HG03432 (cell line): ENCODE results near the gene ACSL6.

ENCODE experiments used
- ATAC-seq: cut with Tn5 transposase; IDR thresholded peaks from one replicate; pipeline ENCODE4 v1.9.1; 2021; ENCODE audit warnings: mild to moderate bottlenecking, moderate library complexity; ENCODE audit not compliant: unreplicated experiment

Gene ACSL6

DNA sequence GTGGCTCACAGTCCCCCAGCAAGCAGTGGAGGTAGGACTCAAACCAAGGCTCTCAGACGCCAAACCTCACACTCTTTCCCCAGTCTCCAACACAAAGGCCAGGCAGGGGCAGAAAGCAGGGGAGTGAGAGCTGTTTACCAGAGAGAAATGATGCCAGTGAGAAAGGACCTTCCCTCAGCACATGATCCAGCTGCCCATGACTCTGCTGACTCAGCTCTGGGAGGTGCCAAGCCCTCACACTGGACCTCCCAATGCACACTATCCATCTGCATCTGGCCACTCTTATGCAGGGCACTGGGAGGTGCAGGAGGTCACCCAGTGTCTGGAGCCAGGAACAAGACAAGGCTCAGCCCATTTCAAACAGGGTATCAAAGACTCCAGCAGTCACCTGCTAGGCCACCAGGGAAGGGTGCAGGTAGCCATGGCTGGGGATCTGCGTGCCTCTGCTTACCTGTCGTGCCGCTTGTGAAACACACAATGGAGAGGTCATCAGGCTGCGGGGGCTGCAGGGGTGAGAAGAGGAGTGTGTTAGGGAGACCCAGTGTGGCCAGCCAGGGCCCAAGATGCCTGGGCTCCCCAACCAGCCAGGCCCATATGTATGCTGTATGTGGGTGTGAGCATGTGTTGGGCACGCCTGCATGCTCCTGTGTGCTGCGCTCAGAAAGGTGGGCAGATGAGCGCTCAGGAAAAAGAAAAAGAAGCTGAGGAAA lies 26.3 kb downstream of the ACSL6 start:
- no peak for ATAC-seq

- ATAC-seq, result no peak
Measured at GRCh38 chr5:131983244-131983771, 28.1 kb downstream of the ACSL6 start.

- no peak for ATAC-seq
Measured at GRCh38 chr5:131981516-131981915, 29.9 kb downstream of the ACSL6 start.

- ATAC-seq, result no peak
Measured at GRCh38 chr5:131980696-131981095, 30.8 kb downstream of the ACSL6 start.

- ATAC-seq, result no peak
Measured at GRCh38 chr5:131979816-131980215, 31.6 kb downstream of the ACSL6 start.

DNA sequence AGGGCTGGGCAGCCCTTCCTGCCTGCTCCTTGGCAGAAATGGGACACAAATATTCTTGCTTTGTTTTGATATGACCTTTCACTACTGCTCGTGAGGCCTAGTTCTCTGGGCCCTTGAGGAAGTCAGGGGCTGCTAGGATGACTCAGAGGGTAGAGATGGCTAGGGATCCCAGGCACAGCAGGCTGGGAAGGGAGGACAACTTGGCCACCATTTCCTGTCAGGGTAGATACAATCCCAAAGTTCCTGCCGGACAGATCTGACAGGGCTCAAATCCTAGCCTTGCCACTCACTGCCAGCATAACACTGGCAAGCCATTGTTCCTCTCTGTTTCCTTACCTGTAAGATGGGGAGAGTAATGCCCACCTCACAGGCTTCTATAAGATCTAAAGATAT lies 34.2 kb downstream of the ACSL6 start:
- no peak for ATAC-seq

- ATAC-seq, result peak; percentile 33
Measured at GRCh38 chr5:131976414-131977211, 34.8 kb downstream of the ACSL6 start.

DNA sequence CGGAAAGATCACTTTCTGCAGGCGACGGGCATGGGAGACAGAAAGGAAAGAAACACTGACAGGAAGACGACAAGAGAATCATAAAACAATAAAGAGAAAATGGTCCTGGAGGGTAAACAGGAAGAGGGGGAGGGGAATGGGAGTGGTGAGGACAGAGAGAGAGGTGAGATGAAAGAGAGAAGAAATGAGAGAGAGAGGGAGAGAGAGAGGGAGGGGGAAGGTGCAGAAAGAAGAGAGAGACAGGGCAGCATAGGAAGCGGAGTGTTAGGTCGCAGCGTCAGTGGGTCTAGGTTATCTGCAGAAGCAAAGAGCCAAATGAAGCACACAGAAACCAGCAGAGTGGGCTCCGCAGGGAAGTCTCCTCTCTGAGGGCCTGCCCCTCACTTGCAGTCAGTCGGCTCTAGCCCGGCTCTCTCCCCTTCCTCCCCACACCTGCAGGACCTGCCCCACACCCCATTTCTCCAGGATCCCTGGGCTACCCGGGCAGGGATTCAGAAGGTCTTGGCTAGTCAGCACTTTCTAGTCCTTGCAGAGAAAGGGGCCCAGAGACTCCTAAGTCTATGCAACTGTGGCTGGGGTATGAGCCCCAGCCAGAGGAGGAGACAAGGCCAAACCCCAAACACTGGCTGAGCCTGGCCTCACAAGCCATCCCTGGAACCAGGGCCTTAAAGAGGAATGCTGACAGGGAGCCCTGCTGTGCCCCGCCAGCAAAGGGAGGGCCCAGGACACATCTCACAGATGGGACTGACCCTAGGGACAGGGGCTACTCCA lies 36.3 kb downstream of the ACSL6 start:
- ATAC-seq, result no peak

- ATAC-seq, result no peak
Measured at GRCh38 chr5:131974622-131974955, 36.9 kb downstream of the ACSL6 start.

GRCh38 chr5:131974016-131974415 lies 37.4 kb downstream of the ACSL6 start:
- no peak for ATAC-seq

DNA sequence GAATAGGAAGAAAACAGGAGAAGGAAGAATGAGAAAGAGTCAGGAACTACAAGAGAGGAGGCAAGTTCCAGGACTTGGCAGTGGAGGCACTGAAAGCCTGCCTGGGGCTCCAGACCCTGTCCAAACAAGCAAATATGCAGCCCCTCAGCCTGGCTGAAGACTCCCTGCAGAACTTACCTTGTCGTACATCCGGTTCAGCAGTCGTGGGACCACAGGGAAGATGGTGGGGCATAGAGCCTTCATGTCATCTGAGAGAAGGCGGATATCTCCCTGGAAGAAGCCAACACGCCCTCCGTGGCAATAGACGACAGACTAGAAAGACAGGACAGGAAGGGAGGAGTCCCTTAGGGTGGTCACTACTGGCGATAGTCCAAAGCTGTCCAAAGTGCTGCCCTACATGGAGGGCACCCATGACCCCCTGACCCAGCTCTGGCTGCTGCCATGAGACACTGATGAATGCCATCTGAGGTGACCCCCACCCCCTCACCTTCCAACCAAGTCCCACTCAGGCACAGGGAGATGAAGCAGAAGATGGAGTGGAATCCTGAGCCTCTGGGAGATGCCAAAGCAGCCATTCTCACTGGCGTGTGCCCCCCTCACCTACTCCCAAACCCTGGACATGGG lies 38.3 kb downstream of the ACSL6 start:
- ATAC-seq, result no peak

- no peak for ATAC-seq
Measured at GRCh38 chr5:131968396-131968954, 43.0 kb downstream of the ACSL6 start.

DNA sequence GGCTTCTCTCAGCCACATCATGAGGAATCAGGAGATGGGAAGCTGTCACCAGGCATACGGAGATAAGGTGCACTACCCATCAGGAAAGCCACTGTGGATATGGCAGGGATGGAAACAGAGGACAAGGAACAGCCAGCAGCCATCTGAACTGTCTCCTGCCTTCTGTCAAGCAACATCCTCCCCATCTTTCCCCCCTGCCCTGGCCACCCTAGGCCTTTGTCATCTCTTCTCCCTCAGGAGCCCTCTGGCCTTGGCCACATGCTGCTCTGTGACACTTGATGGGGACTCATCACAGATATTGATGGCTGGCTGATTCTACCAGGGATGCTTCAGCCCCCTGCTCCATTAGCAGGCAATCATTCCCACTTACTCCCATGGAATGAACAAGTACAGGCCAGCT lies 44.9 kb downstream of the ACSL6 start:
- ATAC-seq, result no peak

GRCh38 chr5:131965826-131966415 lies 45.5 kb downstream of the ACSL6 start:
- no peak for ATAC-seq

GRCh38 chr5:131959906-131960305 lies 51.6 kb downstream of the ACSL6 start:
- ATAC-seq, result no peak

- no peak for ATAC-seq
Measured at GRCh38 chr5:131959136-131959535, 52.3 kb downstream of the ACSL6 start.

DNA sequence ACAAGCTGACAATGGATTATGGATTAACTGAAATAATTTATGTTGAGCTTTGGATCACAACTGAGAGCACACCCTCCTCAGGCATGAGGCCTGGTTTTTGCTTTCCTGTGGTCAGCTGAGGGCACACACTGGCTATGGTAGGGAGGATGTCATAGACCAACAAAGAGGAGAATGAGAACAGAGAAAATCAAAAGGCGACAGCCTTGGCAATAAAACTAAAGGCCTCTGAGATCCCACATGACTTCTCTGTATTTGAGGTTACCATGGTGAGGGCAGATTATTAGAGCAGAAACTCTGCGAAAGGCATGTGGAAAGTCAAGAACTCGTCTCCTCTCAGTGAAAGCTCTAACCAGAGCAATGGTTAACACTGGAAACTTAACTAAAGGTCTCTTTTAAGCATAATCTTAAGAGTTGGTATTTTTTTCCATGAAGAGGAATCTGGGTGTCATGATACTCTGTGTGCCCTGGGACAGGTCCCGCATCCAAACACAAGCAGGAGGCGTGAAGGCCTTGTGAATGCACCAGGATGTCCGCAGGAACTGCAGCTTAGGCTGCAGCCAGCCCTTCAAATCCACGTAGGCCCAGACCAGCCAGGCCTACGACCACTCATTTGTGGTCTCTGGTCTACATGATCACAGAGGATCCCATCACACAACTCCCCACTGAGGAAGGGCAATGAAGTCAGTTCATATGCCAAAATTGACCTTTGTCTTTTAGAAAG lies 53.6 kb downstream of the ACSL6 start:
- ATAC-seq, result no peak

- no peak for ATAC-seq
Measured at GRCh38 chr5:131953969-131954368, 57.5 kb downstream of the ACSL6 start.

DNA sequence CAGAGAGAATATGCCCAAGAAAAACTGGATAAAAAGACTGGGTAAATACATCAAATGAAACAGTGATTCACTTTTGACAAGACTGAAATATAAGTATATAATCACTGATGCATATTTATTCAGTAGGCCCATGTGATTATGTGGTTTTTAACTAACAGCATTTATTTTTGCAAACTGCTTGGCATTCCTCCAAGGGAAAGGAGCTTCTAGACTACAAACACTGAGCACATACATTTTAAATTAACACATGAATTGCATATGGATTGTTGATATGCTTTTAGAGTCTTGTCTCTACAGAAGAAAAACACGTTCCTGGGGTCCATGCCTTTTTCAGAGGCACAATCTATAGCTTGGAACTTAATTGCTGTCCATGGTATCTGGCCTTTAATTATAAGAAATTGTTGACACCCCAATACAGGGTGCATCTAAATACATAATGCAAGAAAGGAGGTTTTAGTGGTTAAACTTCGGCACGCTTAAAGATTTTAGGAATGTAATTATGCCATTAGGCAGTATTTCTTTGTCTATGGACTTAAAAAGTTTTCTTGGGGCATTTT lies 59.1 kb downstream of the ACSL6 start:
- ATAC-seq, result no peak
